HCT116 (cell line): ENCODE measurements around the gene CCDC85B. TPM values are rescaled to one million over a fixed set of nuclear protein-coding genes. Genes with fewer than 3 reads are reported as not detected.

ENCODE experiments used
- ATAC-seq: fragments of 200-7000 bp; cut with Tn5 transposase; 2 replicates; pipeline ENCODE4 v1.9.1; 2020; ENCODE audit warnings: mild to moderate bottlenecking, moderate library complexity
- BruUV-seq: library from RNA; stranded (reverse); fragments of 400-500 nt; replicated peaks from 2 replicates; lab custom pipeline; 2021; lab: Mats Ljungman, UMichigan
- CTCF ChIA-PET: fragments of 300-600 bp; sonication (Branson Sonifier 250); formaldehyde crosslinking; loops from one replicate; lab custom pipeline; 2021; ENCODE audit warnings: antibody characterized with exemption; lab: Charles Lee
- POLR2A ChIA-PET: fragments of 300-600, 350-600 bp; sonication (Branson Sonifier 250); formaldehyde crosslinking; loops from one replicate; lab custom pipeline; 2021; ENCODE audit warnings: antibody characterized with exemption; lab: Charles Lee
- RAD21 ChIA-PET, 2 experiments: fragments of 300-600 bp; sonication (Branson Sonifier 250); formaldehyde crosslinking; loops; one replicate each; lab custom pipeline; 2023; ENCODE audit warnings: low total read pairs in 2 of 2; ENCODE audit not compliant: uncharacterized antibody in 2 of 2, unreplicated experiment in 2 of 2, low non-redundant PET in 1 of 2; lab: Charles Lee
- DNase-seq: peaks from one replicate; pipeline ENCODE4 v3.0.0-alpha.2; 2010; ENCODE audit warnings: low read depth, low spot score
- H2AFZ ChIP-seq: fragments of 200-600 bp; shearing (Covaris generic), sonication (generic); 2 replicates; pipeline ENCODE4 v1.6.1; 2017; ENCODE audit warnings: low read depth, mixed run types, mixed read lengths, antibody characterized with exemption, low read length; ENCODE audit not compliant: poor library complexity, severe bottlenecking
- H3K27ac ChIP-seq: 2 replicates; pipeline ENCODE4 v1.5.1; 2012; ENCODE audit warnings: low read depth, low read length
- H3K27me3 ChIP-seq: fragments of 200-600 bp; sonication (generic); 2 replicates; pipeline ENCODE4 v1.6.1; 2016; ENCODE audit warnings: mixed run types, low read length, mixed read lengths; ENCODE audit not compliant: insufficient read depth
- H3K36me3 ChIP-seq, 2 experiments: fragments of 200-500 bp in 1 of 2; fragments of 200-600 bp in 1 of 2; sonication (Bioruptor generic) in 1 of 2; sonication (generic) in 1 of 2; 2 replicates each; pipeline versions ENCODE4 v1.5.1 to v1.6.1; 2014 to 2016; ENCODE audit warnings: low read length in 2 of 2, inconsistent platforms in 1 of 2, mixed read lengths in 1 of 2, mixed run types in 1 of 2; ENCODE audit not compliant: insufficient read depth in 2 of 2, control insufficient read depth in 1 of 2
- H3K4me1 ChIP-seq, 2 experiments: fragments of 200-600 bp in 1 of 2; sonication (generic) in 1 of 2; 2 replicates each; pipeline versions ENCODE4 v1.5.1 to v1.6.1; 2012 to 2017; ENCODE audit warnings: low read length in 2 of 2, inconsistent platforms in 1 of 2, mild to moderate bottlenecking in 1 of 2, mixed read lengths in 1 of 2, mixed run types in 1 of 2, moderate library complexity in 1 of 2; ENCODE audit not compliant: insufficient read depth in 2 of 2, control insufficient read depth in 1 of 2
- H3K4me2 ChIP-seq: fragments of 200-600 bp; sonication (generic); 2 replicates; pipeline ENCODE4 v1.6.1; 2017; ENCODE audit warnings: mixed run types, low read length, mixed read lengths
- H3K4me3 ChIP-seq, 2 experiments: fragments of 200-600 bp in 1 of 2; sonication (generic) in 1 of 2; replicated peaks in 1 of 2; 2 replicates each; pipeline ENCODE4 v1.5.1; 2011 to 2016; ENCODE audit warnings: low read length in 2 of 2, control low read depth in 1 of 2, low read depth in 1 of 2, mild to moderate bottlenecking in 1 of 2, mixed read lengths in 1 of 2, mixed run types in 1 of 2
- H3K79me2 ChIP-seq: fragments of 200-600 bp; sonication (generic); 2 replicates; pipeline ENCODE4 v1.6.1; 2017; ENCODE audit warnings: mild to moderate bottlenecking, mixed run types, low read length, moderate library complexity, mixed read lengths; ENCODE audit not compliant: insufficient read depth
- H3K9ac ChIP-seq: fragments of 200-600 bp; sonication (generic); 2 replicates; pipeline ENCODE4 v1.6.1; 2016; ENCODE audit warnings: low read length, mixed read lengths
- H3K9me2 ChIP-seq: fragments of 200-600 bp; sonication (generic), shearing (Covaris generic); 2 replicates; pipeline ENCODE4 v1.6.1; 2017; ENCODE audit warnings: mixed run types, mild to moderate bottlenecking, moderate library complexity; ENCODE audit not compliant: insufficient read depth
- H3K9me3 ChIP-seq, 2 experiments: fragments of 200-500 bp in 1 of 2; fragments of 200-600 bp in 1 of 2; sonication (Bioruptor generic) in 1 of 2; sonication (generic) in 1 of 2; 2 replicates each; pipeline ENCODE4 v1.6.1; 2014 to 2017; ENCODE audit warnings: low read length in 2 of 2, mixed read lengths in 2 of 2, inconsistent platforms in 1 of 2, low read depth in 1 of 2, mild to moderate bottlenecking in 1 of 2, mixed run types in 1 of 2, moderate library complexity in 1 of 2; ENCODE audit not compliant: control insufficient read depth in 1 of 2, insufficient read depth in 1 of 2
- H4K20me1 ChIP-seq: fragments of 200-600 bp; sonication (generic), shearing (Covaris generic); 2 replicates; pipeline ENCODE4 v1.6.1; 2017; ENCODE audit warnings: mixed run types, mild to moderate bottlenecking, moderate library complexity; ENCODE audit not compliant: insufficient read depth
- CBX3 ChIP-seq: IDR thresholded peaks from 2 replicates; pipeline ENCODE4 v1.6.1; 2012; ENCODE audit warnings: low read depth
- CEBPB ChIP-seq: IDR thresholded peaks from 2 replicates; pipeline ENCODE4 v1.6.1; 2012; ENCODE audit warnings: low read depth
- EGR1 ChIP-seq: IDR thresholded peaks from 2 replicates; pipeline ENCODE4 v1.6.1; 2012; ENCODE audit warnings: low read depth
- EZH2 ChIP-seq: fragments of 200-600 bp; sonication (generic); IDR thresholded peaks from 2 replicates; pipeline ENCODE4 v1.6.1; 2017; ENCODE audit warnings: antibody characterized with exemption, mixed run types
- JUND ChIP-seq: IDR thresholded peaks from 2 replicates; pipeline ENCODE4 v1.6.1; 2012
- RAD21 ChIP-seq: IDR thresholded peaks from 2 replicates; pipeline ENCODE4 v1.6.1; 2012; ENCODE audit warnings: low read depth, mild to moderate bottlenecking
- SP1 ChIP-seq: IDR thresholded peaks from 2 replicates; pipeline ENCODE4 v1.6.1; 2012; ENCODE audit warnings: low read depth
- TCF7L2 ChIP-seq: IDR thresholded peaks from 2 replicates; pipeline ENCODE4 v1.7.0; 2011; ENCODE audit warnings: borderline replicate concordance, inconsistent platforms; ENCODE audit not compliant: insufficient read depth, insufficient read length; ENCODE audit errors: extremely low read depth
- ZNF274 ChIP-seq: fragments of 200-500 bp; sonication (Bioruptor generic); IDR thresholded peaks from 2 replicates; pipeline ENCODE4 v1.6.1; 2014; ENCODE audit warnings: mild to moderate bottlenecking, low read depth, low read length, inconsistent platforms
- intact Hi-C: fragments of 100-400 bp; cut with micrococcal nuclease; formaldehyde crosslinking; loops from 2 replicates; pipeline ENCODE4 v1.10.0; 2022
- total RNA-seq: library from RNA; stranded (reverse); gene quantifications from one replicate; pipeline ENCODE4 v1.2.1, GENCODE V29; 2021; ENCODE audit not compliant: unreplicated experiment
- TF ChIP-seq, protein P1 (sequence below): IDR thresholded peaks from 2 replicates; pipeline ENCODE4 v1.6.1; 2012; ENCODE audit warnings: low read depth
- TF ChIP-seq, protein P2 (sequence below): IDR thresholded peaks from 2 replicates; pipeline ENCODE4 v1.6.1; 2012
- TF ChIP-seq, protein P3 (sequence below): IDR thresholded peaks from 2 replicates; pipeline ENCODE4 v1.6.1; 2012

CCDC85B gene
- total RNA-seq, 1 experiment from 2014 or later, result 84.3 TPM

DNA sequence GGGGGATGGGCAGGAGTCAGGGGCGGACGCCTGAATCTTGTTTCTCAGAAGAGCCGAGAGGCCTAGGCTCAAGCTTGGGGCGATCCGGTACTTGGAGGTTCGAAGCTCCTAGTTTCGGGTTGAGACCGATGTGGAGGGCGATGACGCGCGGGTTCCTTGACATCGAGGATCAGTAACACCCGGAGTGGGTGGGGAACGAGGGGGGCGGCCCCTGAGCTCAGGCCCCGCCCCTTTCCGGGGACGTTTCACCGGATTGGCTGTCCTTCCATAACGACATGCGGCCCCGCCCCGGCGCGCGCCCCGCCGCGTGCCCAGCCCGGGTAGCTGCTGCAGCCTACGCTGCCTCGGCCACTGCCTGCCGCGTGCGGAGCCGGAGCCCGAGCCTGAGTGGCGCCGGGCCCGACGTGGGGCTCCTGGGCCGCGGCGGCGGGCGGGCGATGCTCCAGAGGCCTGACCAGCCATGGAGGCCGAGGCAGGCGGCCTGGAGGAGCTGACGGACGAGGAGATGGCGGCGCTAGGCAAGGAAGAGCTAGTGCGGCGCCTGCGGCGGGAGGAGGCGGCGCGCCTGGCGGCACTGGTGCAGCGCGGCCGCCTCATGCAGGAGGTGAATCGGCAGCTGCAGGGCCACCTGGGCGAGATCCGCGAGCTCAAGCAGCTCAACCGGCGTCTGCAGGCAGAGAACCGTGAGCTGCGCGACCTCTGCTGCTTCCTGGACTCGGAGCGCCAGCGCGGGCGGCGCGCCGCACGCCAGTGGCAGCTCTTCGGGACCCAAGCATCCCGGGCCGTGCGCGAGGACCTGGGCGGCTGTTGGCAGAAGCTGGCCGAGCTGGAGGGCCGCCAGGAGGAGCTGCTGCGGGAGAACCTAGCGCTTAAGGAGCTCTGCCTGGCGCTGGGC, at the start of gene CCDC85B (continued):
- TF ChIP-seq, protein P1, sequence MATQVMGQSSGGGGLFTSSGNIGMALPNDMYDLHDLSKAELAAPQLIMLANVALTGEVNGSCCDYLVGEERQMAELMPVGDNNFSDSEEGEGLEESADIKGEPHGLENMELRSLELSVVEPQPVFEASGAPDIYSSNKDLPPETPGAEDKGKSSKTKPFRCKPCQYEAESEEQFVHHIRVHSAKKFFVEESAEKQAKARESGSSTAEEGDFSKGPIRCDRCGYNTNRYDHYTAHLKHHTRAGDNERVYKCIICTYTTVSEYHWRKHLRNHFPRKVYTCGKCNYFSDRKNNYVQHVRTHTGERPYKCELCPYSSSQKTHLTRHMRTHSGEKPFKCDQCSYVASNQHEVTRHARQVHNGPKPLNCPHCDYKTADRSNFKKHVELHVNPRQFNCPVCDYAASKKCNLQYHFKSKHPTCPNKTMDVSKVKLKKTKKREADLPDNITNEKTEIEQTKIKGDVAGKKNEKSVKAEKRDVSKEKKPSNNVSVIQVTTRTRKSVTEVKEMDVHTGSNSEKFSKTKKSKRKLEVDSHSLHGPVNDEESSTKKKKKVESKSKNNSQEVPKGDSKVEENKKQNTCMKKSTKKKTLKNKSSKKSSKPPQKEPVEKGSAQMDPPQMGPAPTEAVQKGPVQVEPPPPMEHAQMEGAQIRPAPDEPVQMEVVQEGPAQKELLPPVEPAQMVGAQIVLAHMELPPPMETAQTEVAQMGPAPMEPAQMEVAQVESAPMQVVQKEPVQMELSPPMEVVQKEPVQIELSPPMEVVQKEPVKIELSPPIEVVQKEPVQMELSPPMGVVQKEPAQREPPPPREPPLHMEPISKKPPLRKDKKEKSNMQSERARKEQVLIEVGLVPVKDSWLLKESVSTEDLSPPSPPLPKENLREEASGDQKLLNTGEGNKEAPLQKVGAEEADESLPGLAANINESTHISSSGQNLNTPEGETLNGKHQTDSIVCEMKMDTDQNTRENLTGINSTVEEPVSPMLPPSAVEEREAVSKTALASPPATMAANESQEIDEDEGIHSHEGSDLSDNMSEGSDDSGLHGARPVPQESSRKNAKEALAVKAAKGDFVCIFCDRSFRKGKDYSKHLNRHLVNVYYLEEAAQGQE, result no peak
- TF ChIP-seq TCF7L2, result peak; percentile 36
- TF ChIP-seq, protein P2, sequence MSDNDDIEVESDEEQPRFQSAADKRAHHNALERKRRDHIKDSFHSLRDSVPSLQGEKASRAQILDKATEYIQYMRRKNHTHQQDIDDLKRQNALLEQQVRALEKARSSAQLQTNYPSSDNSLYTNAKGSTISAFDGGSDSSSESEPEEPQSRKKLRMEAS, result no peak
- no peak for TF ChIP-seq RAD21
- TF ChIP-seq CBX3, result no peak

DNA sequence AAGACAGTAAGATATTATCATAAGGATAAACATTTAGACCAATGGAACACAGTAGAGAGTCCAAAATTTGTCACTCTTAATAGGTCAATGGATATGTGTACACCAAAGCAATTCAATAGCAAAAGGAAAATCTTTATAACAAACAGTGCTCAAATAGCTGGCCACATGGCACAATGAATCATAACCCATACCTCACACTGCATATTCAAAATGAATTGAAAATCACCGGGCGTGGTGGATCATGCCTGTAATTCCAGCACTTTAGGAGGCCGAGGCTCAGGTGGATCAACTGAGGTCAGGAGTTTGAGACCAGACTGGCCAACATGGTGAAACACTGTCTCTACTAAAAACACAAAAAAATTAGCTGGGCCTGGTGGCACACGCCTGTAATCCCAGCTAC, 48.3 kb upstream of the CCDC85B start:
- POLR2A ChIA-PET, result no interaction called here

More for the DNA sequence above, 48.3 kb upstream of the CCDC85B start:
- intact Hi-C loops, result no loop called here
- no TSS peak for BruUV-seq
- no peaks in the 10 kb centered on the region for H3K9me2 ChIP-seq
- no peaks in the 10 kb centered on the region for H3K27me3 ChIP-seq
- no peak overlapping the region for H3K27ac ChIP-seq
- peak overlapping the region; percentile 14 for H2AFZ ChIP-seq
- ATAC-seq (no peak), DNase-seq (no peak)
- H4K20me1 ChIP-seq, result no peaks in the 10 kb centered on the region
- CTCF ChIA-PET, result interaction anchor here (0.9 kb wide), 1 partner anchor 9 kb away, joined by 3 read pairs; no protein-coding TSS in a partner anchor
- H3K36me3 ChIP-seq, result no peaks in the 10 kb centered on the region
- H3K4me2 ChIP-seq, result no peak overlapping the region
- H3K4me3 ChIP-seq, result no peak overlapping the region
- H3K79me2 ChIP-seq, result no peaks in the 10 kb centered on the region
- H3K9me3 ChIP-seq, result no peaks in the 10 kb centered on the region
- TF ChIP-seq EGR1, result no peak
- no peak for TF ChIP-seq EZH2
- TF ChIP-seq SP1, result no peak
- TF ChIP-seq ZNF274, result no peak
- no peak for TF ChIP-seq CEBPB
- TF ChIP-seq, protein P3, sequence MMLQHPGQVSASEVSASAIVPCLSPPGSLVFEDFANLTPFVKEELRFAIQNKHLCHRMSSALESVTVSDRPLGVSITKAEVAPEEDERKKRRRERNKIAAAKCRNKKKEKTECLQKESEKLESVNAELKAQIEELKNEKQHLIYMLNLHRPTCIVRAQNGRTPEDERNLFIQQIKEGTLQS, result no peak
- no peak for TF ChIP-seq JUND
- H3K4me1 ChIP-seq, result no peaks in the 10 kb centered on the region
- H3K9ac ChIP-seq, result no peak overlapping the region
- RAD21 ChIA-PET, result no interaction called here
